GM18511 (cell line): ENCODE measurements around the gene FDX1.

Experiments
- ATAC-seq: cut with Tn5 transposase; IDR thresholded peaks from one replicate; pipeline ENCODE4 v1.9.1; 2021; ENCODE audit warnings: mild to moderate bottlenecking, moderate library complexity; ENCODE audit not compliant: unreplicated experiment

FDX1 gene

GRCh38 chr11:110507328-110507727, 77.6 kb downstream of the FDX1 start:
- no peak for ATAC-seq

- ATAC-seq = no peak
Measured at GRCh38 chr11:110508786-110509185, 79.0 kb downstream of the FDX1 start.

GRCh38 chr11:110509472-110509871, 79.7 kb downstream of the FDX1 start:
- no peak for ATAC-seq

GRCh38 chr11:110512026-110512425, 82.3 kb downstream of the FDX1 start:
- ATAC-seq = no peak

GRCh38 chr11:110513259-110513801, 83.6 kb downstream of the FDX1 start:
- ATAC-seq = no peak

GRCh38 chr11:110513846-110514437, 84.2 kb downstream of the FDX1 start:
- no peak for ATAC-seq
